Tibial nerve (tissue), 4 donors: ENCODE results near the gene PPP2R3B. TPM values are rescaled to one million over a fixed set of nuclear protein-coding genes. Genes with fewer than 3 reads are reported as not detected.
A peak's percentile ranks its signal among the peaks of the same experiment; 100 is the strongest.

ENCODE experiments used
- DNase-seq, 2 donors: peaks; one replicate each; pipeline ENCODE4 v3.0.0-alpha.2; 2019; ENCODE audit warnings: low spot score in 2 of 2
- H3K27ac ChIP-seq, 4 donors: fragments of 200-600 bp; sonication (generic) in 3 of 4; one replicate each; pipeline ENCODE4 v1.5.1; 2017 to 2019; ENCODE audit warnings: mild to moderate bottlenecking in 1 of 4
- H3K27me3 ChIP-seq, 2 donors: fragments of 200-600 bp; sonication (generic) in 1 of 2; one replicate each; pipeline versions ENCODE4 v1.5.1 to v1.6.0; 2017 to 2019
- H3K36me3 ChIP-seq, 3 donors: fragments of 200-600 bp; sonication (generic); one replicate each; pipeline ENCODE4 v1.5.1; 2018 to 2019
- H3K4me1 ChIP-seq, 4 donors: fragments of 200-600 bp; sonication (generic) in 3 of 4; one replicate each; pipeline ENCODE4 v1.5.1; 2017 to 2019
- H3K4me3 ChIP-seq, 4 donors: fragments of 200-600 bp; sonication (generic) in 3 of 4; one replicate each; pipeline ENCODE4 v1.5.1; 2017 to 2019; ENCODE audit warnings: mild to moderate bottlenecking in 1 of 4, moderate library complexity in 1 of 4
- H3K9me3 ChIP-seq, 4 donors: fragments of 200-600 bp; sonication (generic) in 3 of 4; one replicate each; pipeline ENCODE4 v1.5.1; 2017 to 2019
- EP300 ChIP-seq, 2 donors: sonication (generic); formaldehyde crosslinking; IDR thresholded peaks; one replicate each; pipeline ENCODE4 v1.6.1; 2017; ENCODE audit warnings: antibody characterized with exemption in 2 of 2, mild to moderate bottlenecking in 1 of 2
- POLR2A ChIP-seq, 2 donors: fragments of 450-650 bp; IDR thresholded peaks; one replicate each; pipeline ENCODE4 v1.6.1; 2017; ENCODE audit warnings: antibody characterized with exemption in 2 of 2, mild to moderate bottlenecking in 2 of 2, moderate library complexity in 2 of 2
- WGBS, 2 donors: methylation state at CpG; one replicate each; pipeline ENCODE4 v1.1.5; 2018; 5-methylcytosine and 5-hydroxymethylcytosine counted together
- total RNA-seq, 4 donors: library from RNA; depleted of rRNA; stranded (reverse); fragments of >200 nt; gene quantifications; one replicate each; pipeline ENCODE4 v1.1.0, GENCODE V29; 2016
- TF ChIP-seq, protein P1 (sequence below), 5 experiments: fragments of 200-600 bp in 3 of 5; fragments of 450-650 bp in 2 of 5; sonication (generic) in 3 of 5; IDR thresholded peaks; one replicate each; pipeline ENCODE4 v1.5.1; 2016 to 2019; ENCODE audit warnings: antibody characterized with exemption in 5 of 5, mild to moderate bottlenecking in 3 of 5, moderate library complexity in 2 of 5

The PPP2R3B gene
- total RNA-seq, 4 donors from 2014 or later: 20.4 to 59.4 (median 32.7) TPM

- 87 to 92% methylated on average over 7 of the region's 7 CpGs for WGBS, 2 donors
- Histone ChIP-seq H3K4me1 (peaks cover 0 to 21% (median 4%) of the 10 kb centered on the region in 4 donors), H3K27ac (no peak overlapping the region), H3K36me3 (no peaks in the 10 kb centered on the region), H3K9me3 (no peaks in the 10 kb centered on the region), H3K4me3 (no peak overlapping the region), H3K27me3 (no peaks in the 10 kb centered on the region)
- TF ChIP-seq, protein P1, sequence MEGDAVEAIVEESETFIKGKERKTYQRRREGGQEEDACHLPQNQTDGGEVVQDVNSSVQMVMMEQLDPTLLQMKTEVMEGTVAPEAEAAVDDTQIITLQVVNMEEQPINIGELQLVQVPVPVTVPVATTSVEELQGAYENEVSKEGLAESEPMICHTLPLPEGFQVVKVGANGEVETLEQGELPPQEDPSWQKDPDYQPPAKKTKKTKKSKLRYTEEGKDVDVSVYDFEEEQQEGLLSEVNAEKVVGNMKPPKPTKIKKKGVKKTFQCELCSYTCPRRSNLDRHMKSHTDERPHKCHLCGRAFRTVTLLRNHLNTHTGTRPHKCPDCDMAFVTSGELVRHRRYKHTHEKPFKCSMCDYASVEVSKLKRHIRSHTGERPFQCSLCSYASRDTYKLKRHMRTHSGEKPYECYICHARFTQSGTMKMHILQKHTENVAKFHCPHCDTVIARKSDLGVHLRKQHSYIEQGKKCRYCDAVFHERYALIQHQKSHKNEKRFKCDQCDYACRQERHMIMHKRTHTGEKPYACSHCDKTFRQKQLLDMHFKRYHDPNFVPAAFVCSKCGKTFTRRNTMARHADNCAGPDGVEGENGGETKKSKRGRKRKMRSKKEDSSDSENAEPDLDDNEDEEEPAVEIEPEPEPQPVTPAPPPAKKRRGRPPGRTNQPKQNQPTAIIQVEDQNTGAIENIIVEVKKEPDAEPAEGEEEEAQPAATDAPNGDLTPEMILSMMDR (IDR thresholded peaks at IDR 0.05): no peak
- TF ChIP-seq POLR2A (IDR thresholded peaks at IDR 0.05): no peak
- TF ChIP-seq EP300 (IDR thresholded peaks at IDR 0.05): no peak
- DNase-seq: no peak
Observed at GRCh38 chrX:392575-392846, 5.8 kb upstream of the PPP2R3B start.

DNA sequence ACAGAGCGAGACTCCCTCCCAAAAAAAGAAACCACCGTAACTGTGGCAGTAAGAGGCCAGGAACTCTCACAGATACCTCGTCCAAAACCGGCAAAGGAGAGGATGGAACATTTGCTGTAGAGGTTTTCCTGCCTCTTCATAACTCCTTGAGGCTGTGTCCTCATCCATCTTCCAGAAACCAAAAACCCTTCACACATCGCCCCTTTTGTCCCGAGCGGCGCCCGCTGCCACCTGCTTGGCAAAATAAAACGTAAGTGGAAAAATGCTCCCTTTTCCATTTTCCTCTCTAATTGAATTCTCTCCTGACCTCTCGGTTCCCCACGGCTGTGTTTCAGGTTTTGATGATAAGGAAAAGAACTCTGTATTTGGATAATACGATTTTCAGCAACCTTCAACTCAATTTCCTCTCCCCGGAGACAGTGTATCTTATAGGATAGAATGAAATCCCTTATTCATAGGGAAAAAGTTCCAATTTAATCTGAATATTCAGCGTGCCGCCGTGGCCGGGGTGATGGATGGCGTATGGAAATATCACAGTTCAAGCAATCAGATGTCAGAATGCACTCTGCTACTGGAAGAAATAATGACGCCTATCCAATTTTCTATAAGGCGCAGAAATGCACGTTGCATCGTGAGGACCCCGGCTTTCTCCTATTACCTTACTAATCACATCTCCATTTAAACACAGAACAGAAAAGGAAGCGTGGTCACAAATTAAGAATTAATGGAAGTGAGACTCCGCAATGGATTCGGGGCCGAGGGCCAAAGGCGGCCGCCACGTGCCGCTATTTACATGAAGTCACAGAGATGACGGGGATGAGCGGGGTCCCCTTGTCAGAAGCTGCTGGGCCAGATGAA is 5.2 kb upstream of the PPP2R3B start:
- H3K9me3 ChIP-seq: no peaks in the 10 kb centered on the region
- H3K36me3 ChIP-seq: no peaks in the 10 kb centered on the region
- H3K27ac ChIP-seq: no peak overlapping the region
- no peak overlapping the region for H3K4me3 ChIP-seq
- no peak for DNase-seq
- no peaks in the 10 kb centered on the region for H3K27me3 ChIP-seq
- peaks cover 0 to 18% (median 4%) of the 10 kb centered on the region in 4 donors for H3K4me1 ChIP-seq
- WGBS, 2 donors: 80 to 84% methylated on average over 34 of the region's 34 CpGs
- TF ChIP-seq EP300 (IDR thresholded peaks at IDR 0.05) (no peak), POLR2A (IDR thresholded peaks at IDR 0.05) (no peak)
- TF ChIP-seq, protein P1 (IDR thresholded peaks at IDR 0.05): no peak

DNA sequence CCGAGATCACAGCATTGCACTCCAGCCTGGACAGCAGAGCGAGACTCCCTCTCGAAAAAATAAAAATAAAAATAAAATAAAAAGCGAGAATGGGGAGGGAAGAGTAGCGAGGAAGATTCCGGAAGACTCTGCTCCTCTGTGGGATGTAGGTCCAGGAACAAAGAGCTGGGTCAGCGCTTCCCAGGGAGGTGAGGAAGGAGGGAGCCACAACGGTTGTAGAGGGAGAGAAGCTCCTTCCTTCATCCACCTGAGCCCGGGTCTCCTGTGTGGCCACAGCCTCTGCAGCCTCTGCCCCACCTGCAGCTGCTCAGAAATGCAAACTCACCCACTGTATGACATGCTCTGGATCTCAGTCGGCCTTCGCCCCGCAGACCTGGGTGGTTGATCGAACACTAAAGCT is 3.8 kb upstream of the PPP2R3B start:
- H3K27me3 ChIP-seq: no peaks in the 10 kb centered on the region
- no peak overlapping the region for H3K4me3 ChIP-seq
- no peaks in the 10 kb centered on the region for H3K36me3 ChIP-seq
- TF ChIP-seq, protein P1 (IDR thresholded peaks at IDR 0.05): no peak
- WGBS, 2 donors: 92% methylated on average over 13 of the region's 13 CpGs
- H3K9me3 ChIP-seq: no peaks in the 10 kb centered on the region
- peak overlapping the region in 1 of 4 donors; percentile 20 for H3K27ac ChIP-seq
- DNase-seq: no peak
- H3K4me1 ChIP-seq: peaks cover 0 to 28% (median 8%) of the 10 kb centered on the region in 4 donors

- no peak overlapping the region for H3K4me3 ChIP-seq
- TF ChIP-seq POLR2A (IDR thresholded peaks at IDR 0.05): no peak
- peak; percentile 43 to 81 for TF ChIP-seq EP300 (IDR thresholded peaks at IDR 0.05)
- whole genome bisulfite sequencing, 2 donors: 52 to 59% methylated on average over 12 of the region's 12 CpGs
- H3K4me1 ChIP-seq: peaks cover 0 to 29% (median 8%) of the 10 kb centered on the region in 4 donors
- no peak for DNase-seq
- no peaks in the 10 kb centered on the region for H3K36me3 ChIP-seq
- H3K27ac ChIP-seq: peak overlapping the region; percentile 38 to 100 (median 76)
- no peaks in the 10 kb centered on the region for H3K27me3 ChIP-seq
- no peaks in the 10 kb centered on the region for H3K9me3 ChIP-seq
Observed at GRCh38 chrX:389021-389441, 2.3 kb upstream of the PPP2R3B start.

GRCh38 chrX:387729-388128 is 1.0 kb upstream of the PPP2R3B start:
- no peaks in the 10 kb centered on the region for H3K36me3 ChIP-seq
- peaks cover 0 to 29% (median 8%) of the 10 kb centered on the region in 4 donors for H3K4me1 ChIP-seq
- peak overlapping the region; percentile 98 to 100 (median 98) for H3K27ac ChIP-seq
- H3K4me3 ChIP-seq: peak overlapping the region; percentile 17 to 99 (median 88)
- no peaks in the 10 kb centered on the region for H3K27me3 ChIP-seq
- DNase-seq: no peak
- H3K9me3 ChIP-seq: no peaks in the 10 kb centered on the region
- TF ChIP-seq POLR2A (IDR thresholded peaks at IDR 0.05) (no peak), EP300 (IDR thresholded peaks at IDR 0.05) (no peak)
- TF ChIP-seq, protein P1 (IDR thresholded peaks at IDR 0.05): no peak
- 56 to 59% methylated on average over 14 of the region's 14 CpGs for WGBS, 2 donors
